B cell (primary cell): ENCODE results near the gene FXYD7. TPM values are rescaled to one million over a fixed set of nuclear protein-coding genes. Genes with fewer than 3 reads are reported as not detected.
A peak's percentile ranks its signal among the peaks of the same experiment; 100 is the strongest.

ENCODE experiments used
- ATAC-seq: fragments of 200-7000 bp; cut with Tn5 transposase; one replicate; pipeline ENCODE4 v1.10.0; 2021; ENCODE audit warnings: low read depth, mild to moderate bottlenecking, moderate number of reproducible peaks, moderate library complexity
- CTCF ChIA-PET: fragments of 350-600 bp; sonication (Branson Sonifier 250); formaldehyde crosslinking; loops from one replicate; lab custom pipeline; 2021; ENCODE audit warnings: antibody characterized with exemption, inconsistent platforms; lab: Charles Lee
- POLR2A ChIA-PET: fragments of 350-600 bp; sonication (Branson Sonifier 250); formaldehyde crosslinking; loops from one replicate; lab custom pipeline; 2021; ENCODE audit warnings: antibody characterized with exemption; lab: Charles Lee
- DNase-seq: peaks from one replicate; pipeline ENCODE4 v3.0.0; 2013
- H2AFZ ChIP-seq: 2 replicates; pipeline ENCODE4 v1.6.1; 2012; ENCODE audit warnings: mild to moderate bottlenecking, low read depth, low read length; ENCODE audit not compliant: insufficient read depth, poor library complexity, severe bottlenecking
- H3K27ac ChIP-seq, 2 donors: 1 replicate in 1 of 2; 2 replicates in 1 of 2; pipeline ENCODE4 v1.5.1; 2012 to 2013; ENCODE audit warnings: low read length in 2 of 2, mild to moderate bottlenecking in 2 of 2, moderate library complexity in 1 of 2
- H3K27me3 ChIP-seq, 4 experiments: fragments of 200-600 bp in 1 of 4; sonication (generic) in 1 of 4; replicated peaks in 1 of 4; 1 replicate in 2 of 4; 2 replicates in 2 of 4; pipeline versions ENCODE4 v1.6.1 to v1.7.0; 2013 to 2016; ENCODE audit warnings: low read length in 3 of 4, mild to moderate bottlenecking in 2 of 4, mixed read lengths in 1 of 4, moderate library complexity in 1 of 4; ENCODE audit not compliant: insufficient read depth in 4 of 4, control insufficient read depth in 3 of 4; ENCODE audit errors: control extremely low read depth in 1 of 4
- H3K36me3 ChIP-seq, 2 experiments: replicated peaks in 1 of 2; 1 replicate in 1 of 2; 2 replicates in 1 of 2; pipeline versions ENCODE4 v1.6.1 to v1.7.1; 2013; ENCODE audit warnings: low read length in 1 of 2; ENCODE audit not compliant: insufficient read depth in 2 of 2, control insufficient read depth in 1 of 2; ENCODE audit errors: control extremely low read depth in 1 of 2, extremely low read depth in 1 of 2
- H3K4me1 ChIP-seq, 2 donors: fragments of 200-600 bp in 1 of 2; sonication (generic) in 1 of 2; 1 replicate in 1 of 2; 2 replicates in 1 of 2; pipeline versions ENCODE4 v1.5.1 to v1.6.1; 2013 to 2017; ENCODE audit warnings: low read length in 2 of 2; ENCODE audit not compliant: control insufficient read depth in 2 of 2, insufficient read depth in 2 of 2
- H3K4me2 ChIP-seq: replicated peaks from 2 replicates; pipeline ENCODE3; 2012; ENCODE audit warnings: mild to moderate bottlenecking, low read depth, low read length; ENCODE audit not compliant: poor library complexity, severe bottlenecking
- H3K4me3 ChIP-seq, 5 experiments: fragments of 200-600 bp in 1 of 5; sonication (generic) in 1 of 5; 1 replicate in 3 of 5; 2 replicates in 2 of 5; pipeline versions ENCODE4 v1.5.1 to v1.7.0; 2011 to 2016; ENCODE audit warnings: low read length in 4 of 5, mild to moderate bottlenecking in 4 of 5, low read depth in 2 of 5, control low read depth in 1 of 5, moderate library complexity in 1 of 5; ENCODE audit not compliant: insufficient read depth in 1 of 5; ENCODE audit errors: control extremely low read depth in 1 of 5, extremely low read depth in 1 of 5
- H3K79me2 ChIP-seq: fragments of 200-600 bp; sonication (generic); one replicate; pipeline ENCODE4 v1.6.0; 2016; ENCODE audit warnings: low read length; ENCODE audit not compliant: control insufficient read depth, insufficient read depth
- H3K9ac ChIP-seq: fragments of 200-600 bp; sonication (generic); 2 replicates; pipeline ENCODE4 v1.6.1; 2017; ENCODE audit warnings: mild to moderate bottlenecking, low read length, moderate library complexity
- H3K9me3 ChIP-seq, 3 donors: one replicate each; pipeline versions ENCODE4 v1.6.1 to v1.7.1; 2013; ENCODE audit warnings: low read length in 2 of 3; ENCODE audit not compliant: control insufficient read depth in 2 of 3, insufficient read depth in 1 of 3; ENCODE audit errors: control extremely low read depth in 1 of 3
- H4K20me1 ChIP-seq: 2 replicates; pipeline ENCODE4 v1.6.0; 2012; ENCODE audit warnings: mild to moderate bottlenecking, low read length; ENCODE audit not compliant: insufficient read depth, control insufficient read depth, poor library complexity, severe bottlenecking
- H3K27ac Mint-ChIP-seq: one replicate; pipeline ENCODE4 v1.8.0; 2021; ENCODE audit warnings: mixed read lengths
- H3K27me3 Mint-ChIP-seq: one replicate; pipeline ENCODE4 v1.8.0; 2021; ENCODE audit warnings: mixed read lengths
- H3K4me1 Mint-ChIP-seq: one replicate; pipeline ENCODE4 v1.8.0; 2021; ENCODE audit warnings: mixed read lengths
- H3K4me3 Mint-ChIP-seq: one replicate; pipeline ENCODE4 v1.8.0; 2021; ENCODE audit warnings: mixed read lengths
- H3K9me3 Mint-ChIP-seq: one replicate; pipeline ENCODE4 v1.8.0; 2022; ENCODE audit warnings: mixed read lengths; ENCODE audit not compliant: insufficient read depth
- CTCF ChIP-seq: fragments of 200-600 bp; IDR thresholded peaks from one replicate; pipeline ENCODE4 v1.8.0; 2022; ENCODE audit warnings: antibody characterized with exemption, mild to moderate bottlenecking
- EZH2 ChIP-seq: IDR thresholded peaks from 2 replicates; pipeline ENCODE4 v1.6.1; 2012; ENCODE audit warnings: borderline replicate concordance, low read depth, mild to moderate bottlenecking, moderate library complexity, low read length; ENCODE audit not compliant: insufficient read depth, poor library complexity, severe bottlenecking
- WGBS: methylation state at CpG from one replicate; pipeline ENCODE4 v1.1.5; 2013; ENCODE audit warnings: missing lambda C conversion rate; ENCODE audit not compliant: insufficient coverage; 5-methylcytosine and 5-hydroxymethylcytosine counted together
- intact Hi-C: fragments of 100-400 bp; cut with micrococcal nuclease; formaldehyde crosslinking; loops from one replicate; pipeline ENCODE4 v1.10.0; 2022
- polyA plus RNA-seq: library from polyadenylated mRNA; depleted of rRNA; stranded (reverse); fragments of >200 nt; gene quantifications from 2 replicates; pipeline ENCODE4 v1.2.3, GENCODE V29; 2012
- total RNA-seq, 2 donors: library from RNA; stranded (reverse); fragments of 120-200 nt in 1 of 2; gene quantifications; 1 replicate in 1 of 2; 2 replicates in 1 of 2; pipeline versions ENCODE4 v1.2.3 to v1.2.4, GENCODE V29; 2013 to 2022

The FXYD7 gene
- total and polyA plus RNA-seq, 2 donors (not counting 1 experiment from before 2014, with no cell fraction given), result 3.8 to 27.4 TPM

- no peaks in the 10 kb centered on the region for H3K79me2 ChIP-seq
- Mint-ChIP-seq H3K27ac (peak overlapping the region; percentile 32), H3K9me3 (no peaks in the 10 kb centered on the region), H3K27me3 (no peaks in the 10 kb centered on the region), H3K4me3 (no peak overlapping the region), H3K4me1 (peaks cover 15% of the 10 kb centered on the region)
- ATAC-seq, result no peak
- H3K4me2 ChIP-seq, result no peak overlapping the region
- H3K4me1 ChIP-seq, result peaks cover 10 to 17% of the 10 kb centered on the region in 2 donors
- ChIA-PET POLR2A (no interaction called here), CTCF (interaction anchor here (2.1 kb wide), 1 partner anchor 56 kb away, joined by 11 read pairs; no protein-coding TSS in a partner anchor)
- H4K20me1 ChIP-seq, result no peaks in the 10 kb centered on the region
- no peak for DNase-seq
- no peak overlapping the region for H3K9ac ChIP-seq
- H3K4me3 ChIP-seq, result no peak overlapping the region
- no peaks in the 10 kb centered on the region for H3K9me3 ChIP-seq
- no peak overlapping the region for H3K27ac ChIP-seq
- TF ChIP-seq CTCF (no peak), EZH2 (no peak)
- H3K36me3 ChIP-seq, result no peaks in the 10 kb centered on the region
- no peaks in the 10 kb centered on the region for H3K27me3 ChIP-seq
- H2AFZ ChIP-seq, result no peak overlapping the region
- intact Hi-C loops, result loop anchor here (5.0 kb wide), 1 partner anchor 36 kb away; no protein-coding TSS in a partner anchor
- WGBS, result 95% methylated on average over 16 of the region's 19 CpGs
These were observed 20.1 kb upstream of the FXYD7 start for GRCh38 chr19:35122687-35123551.

DNA sequence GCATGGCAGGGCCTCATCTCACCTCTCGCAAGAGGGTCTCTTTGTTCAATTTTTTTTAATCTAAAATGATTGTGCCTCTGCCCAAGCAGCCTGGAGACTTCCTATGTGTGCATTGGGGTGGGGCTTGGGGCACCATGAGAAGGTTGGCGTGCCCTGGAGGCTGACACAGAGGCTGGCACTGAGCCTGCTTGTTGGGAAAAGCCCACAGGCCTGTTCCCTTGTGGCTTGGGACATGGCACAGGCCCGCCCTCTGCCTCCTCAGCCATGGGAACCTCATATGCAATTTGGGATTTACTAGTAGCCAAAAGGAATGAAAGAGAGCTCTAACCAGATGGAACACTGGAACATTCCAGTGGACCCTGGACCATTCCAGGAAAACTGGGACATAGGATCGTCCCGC, 19.5 kb upstream of the FXYD7 start:
- Histone ChIP-seq H3K9ac (peak overlapping the region; percentile 65), H3K4me1 (peaks cover 10 to 17% of the 10 kb centered on the region in 2 donors), H4K20me1 (no peaks in the 10 kb centered on the region), H3K79me2 (no peaks in the 10 kb centered on the region), H3K27ac (no peak overlapping the region), H3K36me3 (no peaks in the 10 kb centered on the region), H3K9me3 (no peaks in the 10 kb centered on the region), H3K27me3 (no peaks in the 10 kb centered on the region), H2AFZ (no peak overlapping the region), H3K4me2 (peak overlapping the region; percentile 76), H3K4me3 (peak overlapping the region in 1 of 5 experiments; percentile 72)
- no peaks in the 10 kb centered on the region for H3K9me3 Mint-ChIP-seq
- intact Hi-C loops, result loop anchor here (5.0 kb wide), 1 partner anchor 36 kb away; no protein-coding TSS in a partner anchor
- no peaks in the 10 kb centered on the region for H3K27me3 Mint-ChIP-seq
- ChIA-PET POLR2A (no interaction called here), CTCF (interaction anchor here (0.6 to 2.1 kb wide), 5 partner anchors 9 to 57 kb away, joined by 3 to 11 read pairs (median 8); no protein-coding TSS in a partner anchor)
- peak overlapping the region; percentile 95 for H3K27ac Mint-ChIP-seq
- DNase-seq, result no peak
- peak overlapping the region; percentile 96 for H3K4me3 Mint-ChIP-seq
- H3K4me1 Mint-ChIP-seq, result peaks cover 15% of the 10 kb centered on the region
- ATAC-seq, result no peak
- no peak for TF ChIP-seq CTCF
- TF ChIP-seq EZH2, result no peak
- WGBS, result 84% methylated on average over 2 of the region's 5 CpGs
